RWPE1 (cell line): Measurements from ENCODE around the gene LPIN2.

ENCODE experiments used
- CTCF ChIA-PET: fragments of 350-600 bp; sonication (Branson Sonifier 250); formaldehyde crosslinking; extraction: SDS; loops from one replicate; lab custom pipeline; 2021; lab: Yijun Ruan, JAX
- POLR2A ChIA-PET: fragments of 400-600 bp; formaldehyde crosslinking; extraction: SDS; loops from one replicate; lab custom pipeline; 2020; ENCODE audit warnings: antibody characterized with exemption; ENCODE audit not compliant: low non-redundant PET; lab: Yijun Ruan, JAX
- DNase-seq: peaks from one replicate; pipeline ENCODE4 v3.0.0; 2012; ENCODE audit warnings: low spot score
- H3K27ac ChIP-seq: fragments of 450-650 bp; 2 replicates; pipeline ENCODE4 v1.5.1; 2017
- TF ChIP-seq, protein P1 (sequence below): fragments of 450-650 bp; conservative IDR thresholded peaks from 2 replicates; pipeline ENCODE4 v1.5.1; 2017; ENCODE audit warnings: low read depth, mild to moderate bottlenecking

The LPIN2 gene

GRCh38 chr18:3058328-3059191 is 45.6 kb upstream of the LPIN2 start:
- TF ChIP-seq, protein P1, sequence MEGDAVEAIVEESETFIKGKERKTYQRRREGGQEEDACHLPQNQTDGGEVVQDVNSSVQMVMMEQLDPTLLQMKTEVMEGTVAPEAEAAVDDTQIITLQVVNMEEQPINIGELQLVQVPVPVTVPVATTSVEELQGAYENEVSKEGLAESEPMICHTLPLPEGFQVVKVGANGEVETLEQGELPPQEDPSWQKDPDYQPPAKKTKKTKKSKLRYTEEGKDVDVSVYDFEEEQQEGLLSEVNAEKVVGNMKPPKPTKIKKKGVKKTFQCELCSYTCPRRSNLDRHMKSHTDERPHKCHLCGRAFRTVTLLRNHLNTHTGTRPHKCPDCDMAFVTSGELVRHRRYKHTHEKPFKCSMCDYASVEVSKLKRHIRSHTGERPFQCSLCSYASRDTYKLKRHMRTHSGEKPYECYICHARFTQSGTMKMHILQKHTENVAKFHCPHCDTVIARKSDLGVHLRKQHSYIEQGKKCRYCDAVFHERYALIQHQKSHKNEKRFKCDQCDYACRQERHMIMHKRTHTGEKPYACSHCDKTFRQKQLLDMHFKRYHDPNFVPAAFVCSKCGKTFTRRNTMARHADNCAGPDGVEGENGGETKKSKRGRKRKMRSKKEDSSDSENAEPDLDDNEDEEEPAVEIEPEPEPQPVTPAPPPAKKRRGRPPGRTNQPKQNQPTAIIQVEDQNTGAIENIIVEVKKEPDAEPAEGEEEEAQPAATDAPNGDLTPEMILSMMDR, result no peak
- H3K27ac ChIP-seq, result no peak overlapping the region
- ChIA-PET POLR2A (no interaction called here), CTCF (no interaction called here)
- DNase-seq, result no peak

- DNase-seq, result no peak
- no peak overlapping the region for H3K27ac ChIP-seq
- TF ChIP-seq, protein P1, result no peak
- POLR2A ChIA-PET, result no interaction called here
- CTCF ChIA-PET, result interaction anchor here (0.7 kb wide), 1 partner anchor 78 kb away, joined by 5 read pairs; no protein-coding TSS in a partner anchor
Measured at GRCh38 chr18:3057526-3057925, 44.6 kb upstream of the LPIN2 start.

DNA sequence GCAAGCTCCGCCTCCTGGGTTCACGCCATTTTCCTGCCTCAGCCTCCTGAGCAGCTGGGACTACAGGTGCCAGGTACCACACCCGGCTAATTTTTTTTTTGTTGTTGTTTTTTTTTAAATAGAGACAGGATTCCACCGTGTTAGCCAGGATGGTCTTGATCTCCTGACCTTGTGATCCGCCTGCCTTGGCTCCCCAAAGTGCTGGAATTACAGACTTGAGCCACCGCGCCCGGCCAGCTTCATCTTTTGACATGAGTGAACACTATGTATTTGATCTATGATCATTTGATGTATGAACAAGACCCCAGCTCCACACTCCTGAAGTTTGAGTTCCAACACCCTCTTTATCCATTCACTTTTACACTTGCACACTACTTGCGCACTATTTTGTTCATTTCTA is 43.4 kb upstream of the LPIN2 start:
- no peak overlapping the region for H3K27ac ChIP-seq
- TF ChIP-seq, protein P1, result no peak
- POLR2A ChIA-PET, result no interaction called here
- CTCF ChIA-PET, result no interaction called here
- DNase-seq, result no peak

DNA sequence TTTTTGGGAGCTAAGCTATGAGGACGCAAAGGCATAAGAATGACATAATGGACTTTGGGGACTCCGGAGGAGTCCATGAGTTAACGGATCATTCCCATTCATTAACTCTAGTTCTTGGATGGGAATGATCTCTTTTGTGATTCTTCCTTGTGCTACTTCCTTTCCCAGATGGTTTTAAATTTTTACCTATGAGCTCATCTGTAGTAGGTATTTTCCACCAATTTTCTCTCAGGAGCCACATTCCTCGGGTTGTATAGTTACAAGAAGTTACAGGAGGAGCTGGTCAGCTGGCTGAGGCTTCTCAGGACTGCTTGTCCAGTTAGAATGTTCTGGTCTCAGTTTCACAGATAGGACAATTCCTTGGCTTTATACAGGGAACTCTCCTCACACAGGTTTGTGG is 42.9 kb upstream of the LPIN2 start:
- TF ChIP-seq, protein P1, result no peak
- ChIA-PET CTCF (no interaction called here), POLR2A (no interaction called here)
- DNase-seq, result no peak
- no peak overlapping the region for H3K27ac ChIP-seq

GRCh38 chr18:3055186-3055728 is 42.3 kb upstream of the LPIN2 start:
- H3K27ac ChIP-seq, result no peak overlapping the region
- CTCF ChIA-PET, result no interaction called here
- POLR2A ChIA-PET, result no interaction called here
- DNase-seq, result no peak
- TF ChIP-seq, protein P1, result no peak

GRCh38 chr18:3054780-3055179 is 41.8 kb upstream of the LPIN2 start:
- no peak for DNase-seq
- ChIA-PET CTCF (interaction anchor here (1.0 kb wide), 1 partner anchor 8 kb away, joined by 3 read pairs; no protein-coding TSS in a partner anchor), POLR2A (no interaction called here)
- no peak overlapping the region for H3K27ac ChIP-seq
- TF ChIP-seq, protein P1, result no peak
